Mesenchymal stem cell (in vitro differentiated cells and primary cell): ENCODE data around the gene CNGA4.

Experiments used
- DNase-seq: peaks from one replicate; pipeline ENCODE4 v3.0.0-alpha.2; 2013
- H2AFZ ChIP-seq: one replicate; pipeline ENCODE4 v1.6.1; 2013; ENCODE audit warnings: low read depth, mild to moderate bottlenecking, control low read depth, inconsistent platforms, low read length, moderate library complexity
- H2AK5ac ChIP-seq: 2 replicates; pipeline ENCODE4 v1.6.1; 2013; ENCODE audit warnings: low read length, moderate library complexity, mild to moderate bottlenecking, inconsistent platforms; ENCODE audit not compliant: severe bottlenecking
- H2BK120ac ChIP-seq: one replicate; pipeline ENCODE4 v1.6.1; 2013; ENCODE audit warnings: low read depth, mild to moderate bottlenecking, inconsistent platforms, low read length, moderate library complexity
- H2BK12ac ChIP-seq, 2 experiments: one replicate each; pipeline ENCODE4 v1.6.1; 2013; ENCODE audit warnings: inconsistent platforms in 2 of 2, low read length in 2 of 2, mild to moderate bottlenecking in 2 of 2, moderate library complexity in 2 of 2, control low read depth in 1 of 2
- H2BK15ac ChIP-seq: one replicate; pipeline ENCODE4 v1.6.1; 2013; ENCODE audit warnings: mild to moderate bottlenecking, low read depth, inconsistent platforms; ENCODE audit not compliant: poor library complexity, severe bottlenecking
- H2BK5ac ChIP-seq: 2 replicates; pipeline ENCODE4 v1.6.1; 2013; ENCODE audit warnings: low read depth, mild to moderate bottlenecking, low read length, control low read depth, inconsistent platforms; ENCODE audit not compliant: poor library complexity, severe bottlenecking
- H3K14ac ChIP-seq, 2 experiments: one replicate each; pipeline ENCODE4 v1.6.1; 2013; ENCODE audit warnings: inconsistent platforms in 2 of 2, low read length in 2 of 2, control low read depth in 1 of 2, mild to moderate bottlenecking in 1 of 2, moderate library complexity in 1 of 2
- H3K18ac ChIP-seq, 2 experiments: one replicate each; pipeline ENCODE4 v1.6.1; 2013; ENCODE audit warnings: inconsistent platforms in 2 of 2, low read length in 2 of 2, control low read depth in 1 of 2, low read depth in 1 of 2, mild to moderate bottlenecking in 1 of 2
- H3K23ac ChIP-seq, 2 experiments: one replicate each; pipeline ENCODE4 v1.6.1; 2013; ENCODE audit warnings: inconsistent platforms in 2 of 2, low read length in 2 of 2, mild to moderate bottlenecking in 2 of 2, moderate library complexity in 2 of 2, control low read depth in 1 of 2
- H3K27ac ChIP-seq: 2 replicates; pipeline ENCODE4 v1.5.1; 2013; ENCODE audit warnings: mild to moderate bottlenecking, moderate library complexity, low read length, control low read depth, inconsistent platforms; ENCODE audit not compliant: poor library complexity, severe bottlenecking
- H3K27me3 ChIP-seq, 2 experiments: 2 replicates each; pipeline versions ENCODE4 v1.6.1 to v1.7.0; 2013; ENCODE audit warnings: low read length in 2 of 2, mild to moderate bottlenecking in 2 of 2, moderate library complexity in 2 of 2, control low read depth in 1 of 2, inconsistent platforms in 1 of 2; ENCODE audit not compliant: control insufficient read depth in 1 of 2, insufficient read depth in 1 of 2
- H3K36me3 ChIP-seq, 2 experiments: 2 replicates each; pipeline versions ENCODE4 v1.6.1 to v1.7.0; 2013; ENCODE audit warnings: low read length in 2 of 2, control low read depth in 1 of 2, inconsistent platforms in 1 of 2, low read depth in 1 of 2, mild to moderate bottlenecking in 1 of 2; ENCODE audit not compliant: insufficient read depth in 2 of 2, control insufficient read depth in 1 of 2
- H3K4ac ChIP-seq, 2 experiments: one replicate each; pipeline ENCODE4 v1.6.1; 2013; ENCODE audit warnings: inconsistent platforms in 2 of 2, low read length in 2 of 2, mild to moderate bottlenecking in 2 of 2, moderate library complexity in 2 of 2, control low read depth in 1 of 2, low read depth in 1 of 2
- H3K4me1 ChIP-seq: 2 replicates; pipeline ENCODE4 v1.6.1; 2013; ENCODE audit warnings: low read depth, low read length, control low read depth; ENCODE audit not compliant: control insufficient read depth, insufficient read depth
- H3K4me2 ChIP-seq: 2 replicates; pipeline ENCODE4 v1.6.1; 2013; ENCODE audit warnings: low read length, mild to moderate bottlenecking, inconsistent platforms; ENCODE audit not compliant: poor library complexity, severe bottlenecking
- H3K4me3 ChIP-seq, 2 experiments: 2 replicates each; pipeline versions ENCODE4 v1.5.1 to v1.7.0; 2013; ENCODE audit warnings: low read length in 2 of 2, mild to moderate bottlenecking in 2 of 2, control low read depth in 1 of 2, low read depth in 1 of 2; ENCODE audit not compliant: insufficient read depth in 1 of 2
- H3K79me1 ChIP-seq: replicated peaks from 2 replicates; pipeline ENCODE4 v1.6.1; 2013; ENCODE audit warnings: mild to moderate bottlenecking, control low read depth, low read length, inconsistent platforms; ENCODE audit not compliant: poor library complexity, severe bottlenecking
- H3K9ac ChIP-seq: 2 replicates; pipeline ENCODE4 v1.7.0; 2013; ENCODE audit warnings: mild to moderate bottlenecking, low read length, moderate library complexity
- H3K9me3 ChIP-seq: 2 replicates; pipeline ENCODE4 v1.7.0; 2013; ENCODE audit warnings: mild to moderate bottlenecking, low read length; ENCODE audit not compliant: control insufficient read depth
- H4K8ac ChIP-seq: one replicate; pipeline ENCODE4 v1.6.1; 2013; ENCODE audit warnings: inconsistent platforms, mild to moderate bottlenecking, low read length, moderate library complexity
- H4K91ac ChIP-seq: one replicate; pipeline ENCODE4 v1.6.1; 2013; ENCODE audit warnings: mild to moderate bottlenecking, low read length, inconsistent platforms
- WGBS: methylation state at CpG from one replicate; pipeline ENCODE4 v1.1.7; 2013; ENCODE audit warnings: mixed read lengths; 5-methylcytosine and 5-hydroxymethylcytosine counted together

The CNGA4 gene

GRCh38 chr11:6285019-6285418 lies 46.1 kb downstream of the CNGA4 start:
- no peak overlapping the region for H3K4me3 ChIP-seq
- DNase-seq: no peak
- no peak overlapping the region for H2BK15ac ChIP-seq
- no peak overlapping the region for H3K18ac ChIP-seq
- no peak overlapping the region for H3K14ac ChIP-seq
- no peak overlapping the region for H3K9ac ChIP-seq
- no peak overlapping the region for H3K4me2 ChIP-seq
- no peak overlapping the region for H3K4ac ChIP-seq
- no peak overlapping the region for H4K91ac ChIP-seq
- WGBS: 90% methylated on average over 4 of the region's 4 CpGs
- H3K4me1 ChIP-seq: peaks cover 1% of the 10 kb centered on the region
- H2BK120ac ChIP-seq: no peak overlapping the region
- no peak overlapping the region for H2AK5ac ChIP-seq
- no peak overlapping the region for H4K8ac ChIP-seq
- no peak overlapping the region for H3K27ac ChIP-seq
- peaks cover 11 to 12% of the 10 kb centered on the region in 2 experiments for H3K27me3 ChIP-seq
- H2BK5ac ChIP-seq: no peak overlapping the region
- no peaks in the 10 kb centered on the region for H3K36me3 ChIP-seq
- H2BK12ac ChIP-seq: no peak overlapping the region
- no peaks in the 10 kb centered on the region for H3K9me3 ChIP-seq
- no peak overlapping the region for H2AFZ ChIP-seq
- no peaks in the 10 kb centered on the region for H3K79me1 ChIP-seq
- no peak overlapping the region for H3K23ac ChIP-seq
